ENCODE data around the gene SMURF1.

SMURF1 gene

DNA sequence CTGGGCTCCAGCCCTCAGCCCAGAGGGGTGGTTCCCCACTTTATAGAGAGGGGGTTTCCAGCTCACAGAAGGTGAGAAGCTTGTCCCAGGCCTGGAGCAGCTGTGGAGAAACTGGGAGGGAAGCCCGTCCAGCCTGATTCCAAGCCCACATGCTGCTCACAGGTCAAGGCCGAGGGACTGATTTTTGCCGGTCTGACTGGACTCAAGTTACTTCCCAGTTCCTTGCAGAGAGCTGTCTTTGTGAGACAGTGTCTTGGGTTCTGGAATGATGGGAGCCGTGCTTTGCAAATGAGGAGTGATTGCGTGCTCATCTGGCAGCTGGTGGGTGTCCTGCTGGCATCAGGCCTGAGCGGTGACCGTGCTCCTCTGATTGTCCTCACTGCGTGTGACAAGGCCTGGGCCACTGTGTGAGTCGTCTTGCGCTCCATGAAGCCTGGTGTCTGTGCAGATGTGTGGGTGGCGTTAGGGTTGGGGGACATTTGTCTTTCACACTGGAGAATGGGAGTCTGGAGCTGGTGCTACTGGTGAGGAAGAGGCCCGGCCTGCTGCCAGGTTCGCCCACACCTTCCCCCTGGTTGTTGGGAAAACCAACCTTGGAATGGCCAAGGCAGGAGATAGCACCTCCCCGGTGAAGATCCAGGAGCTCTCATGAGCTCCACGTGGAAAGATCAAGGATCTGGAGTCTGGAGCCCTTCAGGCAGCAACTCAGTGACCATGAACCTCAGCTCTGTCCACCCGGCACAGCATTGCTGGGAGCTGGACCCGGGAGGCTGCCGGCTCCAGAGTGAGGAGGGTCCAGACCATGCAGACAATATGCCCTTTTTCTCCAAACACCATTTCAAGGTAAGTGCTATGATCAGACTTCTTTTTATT, 129.6 kb downstream of the SMURF1 start:
- Histone ChIP-seq H3K4me2 (no peak overlapping the region), H3K9ac (no peak overlapping the region), H3K4me3 (no peak overlapping the region), H3K27me3 (no peaks in the 10 kb centered on the region), H3K36me3 (peaks cover 93% of the 10 kb centered on the region), H3K9me3 (no peaks in the 10 kb centered on the region), H3K27ac (no peak overlapping the region), H3K4me1 (no peaks in the 10 kb centered on the region), H4K20me1 (no peaks in the 10 kb centered on the region)
- no peak for TF ChIP-seq Cebpa-rat (IDR thresholded peaks at IDR 0.05)

GRCh38 chr7:99013266-99014112, 130.4 kb downstream of the SMURF1 start:
- no peak overlapping the region for H3K27ac ChIP-seq
- peaks cover 94% of the 10 kb centered on the region for H3K36me3 ChIP-seq
- no peaks in the 10 kb centered on the region for H3K27me3 ChIP-seq
- no peak overlapping the region for H3K4me2 ChIP-seq
- H3K9ac ChIP-seq = no peak overlapping the region
- H4K20me1 ChIP-seq = no peaks in the 10 kb centered on the region
- TF ChIP-seq Cebpa-rat (IDR thresholded peaks at IDR 0.05) = no peak
- H3K4me1 ChIP-seq = no peaks in the 10 kb centered on the region
- no peaks in the 10 kb centered on the region for H3K9me3 ChIP-seq
- no peak overlapping the region for H3K4me3 ChIP-seq

- H3K4me1 ChIP-seq = no peaks in the 10 kb centered on the region
- H3K27ac ChIP-seq = no peak overlapping the region
- H3K4me2 ChIP-seq = no peak overlapping the region
- no peaks in the 10 kb centered on the region for H4K20me1 ChIP-seq
- peaks cover 99% of the 10 kb centered on the region for H3K36me3 ChIP-seq
- no peak overlapping the region for H3K4me3 ChIP-seq
- H3K27me3 ChIP-seq = no peaks in the 10 kb centered on the region
- H3K9me3 ChIP-seq = no peaks in the 10 kb centered on the region
- no peak overlapping the region for H3K9ac ChIP-seq
- no peak for TF ChIP-seq Cebpa-rat (IDR thresholded peaks at IDR 0.05)
These were observed 131.2 kb downstream of the SMURF1 start for GRCh38 chr7:99012722-99013121.

- Histone ChIP-seq H3K9me3 (no peaks in the 10 kb centered on the region), H3K4me1 (no peaks in the 10 kb centered on the region), H3K27me3 (no peaks in the 10 kb centered on the region), H3K27ac (no peak overlapping the region), H3K9ac (no peak overlapping the region), H3K36me3 (peaks cover 99% of the 10 kb centered on the region), H3K4me3 (no peak overlapping the region), H4K20me1 (no peaks in the 10 kb centered on the region), H3K4me2 (no peak overlapping the region)
- TF ChIP-seq Cebpa-rat (IDR thresholded peaks at IDR 0.05) = no peak
These were observed 132.1 kb downstream of the SMURF1 start for GRCh38 chr7:99011706-99012404.

- no peaks in the 10 kb centered on the region for H3K9me3 ChIP-seq
- no peaks in the 10 kb centered on the region for H3K27me3 ChIP-seq
- H3K9ac ChIP-seq = no peak overlapping the region
- H3K36me3 ChIP-seq = peaks cover 100% of the 10 kb centered on the region
- H3K4me2 ChIP-seq = no peak overlapping the region
- peaks cover 4% of the 10 kb centered on the region; the same call in 1 of the 2 replicates for H3K4me1 ChIP-seq
- H3K27ac ChIP-seq = no peak overlapping the region
- H3K4me3 ChIP-seq = no peak overlapping the region
- H4K20me1 ChIP-seq = no peaks in the 10 kb centered on the region
- TF ChIP-seq Cebpa-rat (IDR thresholded peaks at IDR 0.05) = no peak
These were observed 132.6 kb downstream of the SMURF1 start for GRCh38 chr7:99011341-99011705.

DNA sequence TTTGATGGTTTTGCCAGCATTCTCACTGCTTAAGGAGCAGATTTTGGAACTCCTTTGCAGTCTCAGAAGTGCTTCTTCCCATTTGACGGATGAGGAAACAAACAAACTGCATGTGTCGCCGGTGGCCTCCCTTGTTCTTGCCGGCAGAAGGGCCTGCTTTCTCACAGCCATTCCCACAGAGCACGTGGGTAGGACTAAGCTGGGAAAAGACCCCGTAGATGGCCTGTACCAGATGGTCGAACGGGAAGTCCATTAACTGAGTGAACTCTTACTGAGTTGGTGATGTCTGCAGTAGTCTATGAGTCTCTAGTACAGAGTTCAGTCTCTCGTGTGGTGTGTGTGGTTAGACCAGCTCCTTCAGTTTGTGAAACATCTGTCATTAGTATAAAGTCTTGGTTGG, 133.6 kb downstream of the SMURF1 start:
- no peak overlapping the region for H3K27ac ChIP-seq
- H3K27me3 ChIP-seq = no peaks in the 10 kb centered on the region
- H3K4me1 ChIP-seq = peaks cover 14% of the 10 kb centered on the region
- H3K9me3 ChIP-seq = no peaks in the 10 kb centered on the region
- H3K4me3 ChIP-seq = no peak overlapping the region
- no peak for TF ChIP-seq Cebpa-rat (IDR thresholded peaks at IDR 0.05)
- H4K20me1 ChIP-seq = no peaks in the 10 kb centered on the region
- H3K4me2 ChIP-seq = no peak overlapping the region
- H3K36me3 ChIP-seq = peaks cover 99% of the 10 kb centered on the region
- H3K9ac ChIP-seq = no peak overlapping the region

- no peaks in the 10 kb centered on the region for H3K9me3 ChIP-seq
- TF ChIP-seq Cebpa-rat (IDR thresholded peaks at IDR 0.05) = no peak
- H3K36me3 ChIP-seq = peaks cover 99% of the 10 kb centered on the region
- H3K27me3 ChIP-seq = no peaks in the 10 kb centered on the region
- no peak overlapping the region for H3K4me2 ChIP-seq
- no peaks in the 10 kb centered on the region for H4K20me1 ChIP-seq
- no peak overlapping the region for H3K27ac ChIP-seq
- H3K4me3 ChIP-seq = no peak overlapping the region
- peaks cover 25% of the 10 kb centered on the region for H3K4me1 ChIP-seq
- no peak overlapping the region for H3K9ac ChIP-seq
These were observed 134.9 kb downstream of the SMURF1 start for GRCh38 chr7:99008921-99009530.

DNA sequence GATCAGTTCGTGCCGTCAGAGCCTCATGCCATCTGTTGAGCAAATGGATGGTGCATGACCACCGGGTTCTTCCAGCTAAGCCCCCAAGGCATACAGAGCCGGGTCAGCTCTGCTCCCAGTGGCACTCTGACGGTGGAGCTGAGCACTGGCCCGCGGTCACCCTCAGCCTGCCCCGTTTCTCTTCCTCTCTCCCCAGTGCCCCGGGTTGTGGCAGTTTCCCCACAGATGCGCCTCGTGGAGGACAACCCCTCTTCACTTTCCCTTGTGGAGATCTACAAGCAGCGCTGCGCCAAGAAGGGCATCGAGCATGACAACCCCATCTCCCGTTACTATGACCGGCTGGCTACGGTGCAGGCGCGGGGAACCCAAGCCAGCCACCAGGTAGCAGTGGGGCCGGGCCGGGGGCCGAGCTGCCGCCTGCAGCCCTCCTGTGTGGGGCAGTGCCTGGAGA, 135.7 kb downstream of the SMURF1 start:
- H3K4me3 ChIP-seq = no peak overlapping the region
- no peaks in the 10 kb centered on the region for H3K9me3 ChIP-seq
- H3K9ac ChIP-seq = no peak overlapping the region
- peaks cover 99% of the 10 kb centered on the region for H3K36me3 ChIP-seq
- peaks cover 33% of the 10 kb centered on the region for H3K4me1 ChIP-seq
- no peak for TF ChIP-seq Cebpa-rat (IDR thresholded peaks at IDR 0.05)
- H3K4me2 ChIP-seq = no peak overlapping the region
- H3K27ac ChIP-seq = no peak overlapping the region
- no peaks in the 10 kb centered on the region for H4K20me1 ChIP-seq
- no peaks in the 10 kb centered on the region for H3K27me3 ChIP-seq

- peaks cover 45% of the 10 kb centered on the region for H3K4me1 ChIP-seq
- no peak overlapping the region for H3K9ac ChIP-seq
- H3K4me2 ChIP-seq = no peak overlapping the region
- H3K27me3 ChIP-seq = no peaks in the 10 kb centered on the region
- H3K27ac ChIP-seq = no peak overlapping the region
- H3K4me3 ChIP-seq = no peak overlapping the region
- no peaks in the 10 kb centered on the region for H3K9me3 ChIP-seq
- TF ChIP-seq Cebpa-rat (IDR thresholded peaks at IDR 0.05) = no peak
- H3K36me3 ChIP-seq = peaks cover 96% of the 10 kb centered on the region
- H4K20me1 ChIP-seq = no peaks in the 10 kb centered on the region
These were observed 137.0 kb downstream of the SMURF1 start for GRCh38 chr7:99006739-99007424.

Measured in BLaER1 (cell line).